Measurements from ENCODE around the gene CHD9NB.

Gene CHD9NB

GRCh38 chr16:53052519-53053501 is at the start of gene CHD9NB:
Gene CHD9NB, minus strand, starts transcription at chr16:53052897. Its CDS starts 8,739 bp downstream, at chr16:53044158.
- DNase-seq (ENCODE audit: low read depth) = peak; percentile 97
- H3K4me3 ChIP-seq (ENCODE audit: low read length) = peak within 1 kb of the TSS; percentile 56
- TF ChIP-seq, protein P1, sequence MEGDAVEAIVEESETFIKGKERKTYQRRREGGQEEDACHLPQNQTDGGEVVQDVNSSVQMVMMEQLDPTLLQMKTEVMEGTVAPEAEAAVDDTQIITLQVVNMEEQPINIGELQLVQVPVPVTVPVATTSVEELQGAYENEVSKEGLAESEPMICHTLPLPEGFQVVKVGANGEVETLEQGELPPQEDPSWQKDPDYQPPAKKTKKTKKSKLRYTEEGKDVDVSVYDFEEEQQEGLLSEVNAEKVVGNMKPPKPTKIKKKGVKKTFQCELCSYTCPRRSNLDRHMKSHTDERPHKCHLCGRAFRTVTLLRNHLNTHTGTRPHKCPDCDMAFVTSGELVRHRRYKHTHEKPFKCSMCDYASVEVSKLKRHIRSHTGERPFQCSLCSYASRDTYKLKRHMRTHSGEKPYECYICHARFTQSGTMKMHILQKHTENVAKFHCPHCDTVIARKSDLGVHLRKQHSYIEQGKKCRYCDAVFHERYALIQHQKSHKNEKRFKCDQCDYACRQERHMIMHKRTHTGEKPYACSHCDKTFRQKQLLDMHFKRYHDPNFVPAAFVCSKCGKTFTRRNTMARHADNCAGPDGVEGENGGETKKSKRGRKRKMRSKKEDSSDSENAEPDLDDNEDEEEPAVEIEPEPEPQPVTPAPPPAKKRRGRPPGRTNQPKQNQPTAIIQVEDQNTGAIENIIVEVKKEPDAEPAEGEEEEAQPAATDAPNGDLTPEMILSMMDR (conservative IDR thresholded peaks at IDR 0.05; ENCODE audit: low read length) = 0 out of 2 replicates have a peak, but pooled peaks have one; percentile 6

- no peak overlapping the region for H3K4me3 ChIP-seq (ENCODE audit: low read length)
- TF ChIP-seq, protein P1 (conservative IDR thresholded peaks at IDR 0.05; ENCODE audit: low read length) = no peak
- no peak for DNase-seq (ENCODE audit: low read depth)
Observed at GRCh38 chr16:53100889-53101288, 48.2 kb upstream of the CHD9NB start.

GRCh38 chr16:53100131-53100748 is 47.5 kb upstream of the CHD9NB start:
- no peak for DNase-seq (ENCODE audit: low read depth)
- TF ChIP-seq, protein P1 (conservative IDR thresholded peaks at IDR 0.05; ENCODE audit: low read length) = no peak
- peak overlapping the region; percentile 52 for H3K4me3 ChIP-seq (ENCODE audit: low read length)

GRCh38 chr16:53099318-53100130 is 46.8 kb upstream of the CHD9NB start:
- TF ChIP-seq, protein P1 (conservative IDR thresholded peaks at IDR 0.05; ENCODE audit: low read length) = no peak
- DNase-seq (ENCODE audit: low read depth) = peak; percentile 86
- peak overlapping the region; percentile 52 for H3K4me3 ChIP-seq (ENCODE audit: low read length)

DNA sequence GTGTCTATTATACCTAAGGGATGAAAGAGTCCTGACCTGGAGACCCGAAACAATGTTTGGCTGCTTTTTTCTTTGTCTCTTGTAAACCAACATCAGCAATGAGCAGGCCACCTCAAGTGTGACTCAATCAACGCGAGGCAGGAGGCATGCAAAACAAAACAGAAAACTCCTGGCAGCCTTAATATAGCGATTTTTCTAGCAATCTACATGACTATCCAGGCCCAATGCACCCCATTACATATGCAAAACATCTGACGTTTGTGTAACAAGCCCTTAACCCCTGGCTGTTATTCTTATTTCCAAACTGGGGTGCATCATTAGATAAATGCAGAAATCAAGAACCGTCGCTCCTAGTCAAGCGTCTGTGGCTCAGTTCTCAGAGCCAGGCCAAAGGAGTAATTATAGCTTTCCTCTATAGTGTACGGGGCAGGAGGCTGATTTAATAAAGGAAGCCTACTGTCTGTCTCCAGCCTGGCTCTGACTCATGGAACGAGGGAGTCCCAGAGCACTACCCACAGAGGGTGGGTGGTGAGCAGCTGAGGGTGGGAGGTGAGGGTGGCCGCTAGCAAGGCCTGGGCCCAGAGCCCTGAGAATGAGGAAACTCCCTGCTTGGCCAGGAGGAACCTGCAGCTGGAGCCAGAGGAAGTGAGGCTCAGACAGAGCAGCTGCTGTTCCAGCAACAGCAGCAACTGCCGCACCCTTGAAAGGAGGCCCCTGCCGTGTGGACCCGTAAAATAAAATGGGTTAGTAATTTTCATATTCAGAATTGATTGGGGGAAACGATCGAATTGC is 46.0 kb upstream of the CHD9NB start:
- H3K4me3 ChIP-seq (ENCODE audit: low read length) = peak overlapping the region; percentile 52
- TF ChIP-seq, protein P1 (conservative IDR thresholded peaks at IDR 0.05; ENCODE audit: low read length) = no peak
- DNase-seq (ENCODE audit: low read depth) = peak; percentile 92

DNA sequence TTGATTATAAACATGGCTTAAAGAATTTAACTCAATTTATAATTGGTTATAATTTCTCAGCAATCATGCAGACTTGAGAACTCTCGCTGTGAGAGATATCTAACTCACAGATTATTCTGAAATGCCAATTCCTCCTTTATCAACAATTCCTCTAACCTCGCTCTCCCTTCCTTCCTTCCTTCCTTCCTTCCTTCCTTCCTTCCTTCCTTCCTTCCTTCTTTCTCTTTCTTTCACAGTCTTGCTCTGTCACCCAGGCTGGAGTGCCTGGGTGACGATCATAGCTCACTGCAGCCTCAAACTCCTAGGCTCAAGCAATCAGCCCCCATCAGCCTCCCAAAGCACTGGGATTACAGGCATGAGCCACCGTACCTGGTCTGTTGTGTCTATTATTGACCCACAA is 44.5 kb upstream of the CHD9NB start:
- TF ChIP-seq, protein P1 (conservative IDR thresholded peaks at IDR 0.05; ENCODE audit: low read length) = no peak
- no peak overlapping the region for H3K4me3 ChIP-seq (ENCODE audit: low read length)
- no peak for DNase-seq (ENCODE audit: low read depth)

Measured in AG10803 (cell line).